OCI-LY1 (cell line): Measurements from ENCODE around the gene PLXNA1.

Experiments used
- H2AFZ ChIP-seq: fragments of 200-600 bp; sonication (generic), shearing (Covaris generic); 2 replicates; pipeline ENCODE4 v1.6.0; 2014; ENCODE audit warnings: antibody characterized with exemption, mild to moderate bottlenecking, low read length
- H3F3A ChIP-seq: fragments of 200-600 bp; sonication (generic), shearing (Covaris generic); 2 replicates; pipeline ENCODE4 v1.6.0; 2014; ENCODE audit warnings: mild to moderate bottlenecking, antibody characterized with exemption, low read length, moderate library complexity; ENCODE audit not compliant: insufficient read depth
- H3K27ac ChIP-seq: fragments of 200-600 bp; sonication (generic); 2 replicates; pipeline ENCODE4 v1.5.1; 2014; ENCODE audit warnings: low read length, mixed run types, mild to moderate bottlenecking, low read depth; ENCODE audit not compliant: poor library complexity, severe bottlenecking
- H3K27me3 ChIP-seq: fragments of 200-600 bp; sonication (generic); 2 replicates; pipeline ENCODE4 v1.6.0; 2014; ENCODE audit warnings: antibody characterized with exemption, mild to moderate bottlenecking, low read length, moderate library complexity; ENCODE audit not compliant: insufficient read depth
- H3K36me3 ChIP-seq: fragments of 200-600 bp; sonication (generic); 2 replicates; pipeline ENCODE4 v1.6.1; 2014; ENCODE audit warnings: mild to moderate bottlenecking, antibody characterized with exemption, low read length, moderate library complexity, mixed read lengths; ENCODE audit not compliant: insufficient read depth
- H3K4me1 ChIP-seq: fragments of 200-600 bp; sonication (generic); 2 replicates; pipeline ENCODE4 v1.5.1; 2014; ENCODE audit warnings: mild to moderate bottlenecking, low read length, moderate library complexity; ENCODE audit not compliant: insufficient read depth, severe bottlenecking
- H3K4me2 ChIP-seq: fragments of 200-600 bp; sonication (generic), shearing (Covaris generic); 2 replicates; pipeline ENCODE4 v1.6.1; 2014; ENCODE audit warnings: low read length
- H3K4me3 ChIP-seq: fragments of 200-600 bp; sonication (generic); 2 replicates; pipeline ENCODE4 v1.5.1; 2014; ENCODE audit warnings: low read length, low read depth, mild to moderate bottlenecking, mixed read lengths; ENCODE audit not compliant: poor library complexity, severe bottlenecking
- H3K79me2 ChIP-seq: fragments of 200-600 bp; shearing (Covaris generic); 2 replicates; pipeline ENCODE4 v1.6.1; 2016; ENCODE audit warnings: mixed run types, low read length, mixed read lengths; ENCODE audit not compliant: insufficient read depth
- H3K9ac ChIP-seq: fragments of 200-600 bp; sonication (generic), shearing (Covaris generic); 2 replicates; pipeline ENCODE4 v1.6.1; 2014; ENCODE audit warnings: mild to moderate bottlenecking, low read length, mixed read lengths
- H3K9me2 ChIP-seq: fragments of 200-600 bp; sonication (generic), shearing (Covaris generic); 2 replicates; pipeline ENCODE4 v1.6.1; 2014; ENCODE audit warnings: low read depth, mild to moderate bottlenecking, low read length, mixed read lengths
- H3K9me3 ChIP-seq: fragments of 200-600 bp; shearing (Covaris generic); 2 replicates; pipeline ENCODE4 v1.6.1; 2014; ENCODE audit warnings: low read length, mixed read lengths
- H4K20me1 ChIP-seq: fragments of 200-600 bp; sonication (generic), shearing (Covaris generic); 2 replicates; pipeline ENCODE4 v1.6.0; 2016; ENCODE audit warnings: mild to moderate bottlenecking, low read length; ENCODE audit not compliant: insufficient read depth
- EZH2 ChIP-seq: fragments of 200-600 bp; sonication (generic), shearing (Covaris generic); IDR thresholded peaks from 2 replicates; pipeline ENCODE4 v1.8.0; 2017; ENCODE audit warnings: borderline replicate concordance, mixed run types, mild to moderate bottlenecking, antibody characterized with exemption, low read length, moderate library complexity, mixed read lengths
- TF ChIP-seq, protein P1 (sequence below): fragments of 200-600 bp; sonication (generic), shearing (Covaris generic); IDR thresholded peaks from 2 replicates; pipeline ENCODE4 v1.5.1; 2017; ENCODE audit warnings: mild to moderate bottlenecking, antibody characterized with exemption, low read length, moderate library complexity, mixed read lengths

The PLXNA1 gene

DNA sequence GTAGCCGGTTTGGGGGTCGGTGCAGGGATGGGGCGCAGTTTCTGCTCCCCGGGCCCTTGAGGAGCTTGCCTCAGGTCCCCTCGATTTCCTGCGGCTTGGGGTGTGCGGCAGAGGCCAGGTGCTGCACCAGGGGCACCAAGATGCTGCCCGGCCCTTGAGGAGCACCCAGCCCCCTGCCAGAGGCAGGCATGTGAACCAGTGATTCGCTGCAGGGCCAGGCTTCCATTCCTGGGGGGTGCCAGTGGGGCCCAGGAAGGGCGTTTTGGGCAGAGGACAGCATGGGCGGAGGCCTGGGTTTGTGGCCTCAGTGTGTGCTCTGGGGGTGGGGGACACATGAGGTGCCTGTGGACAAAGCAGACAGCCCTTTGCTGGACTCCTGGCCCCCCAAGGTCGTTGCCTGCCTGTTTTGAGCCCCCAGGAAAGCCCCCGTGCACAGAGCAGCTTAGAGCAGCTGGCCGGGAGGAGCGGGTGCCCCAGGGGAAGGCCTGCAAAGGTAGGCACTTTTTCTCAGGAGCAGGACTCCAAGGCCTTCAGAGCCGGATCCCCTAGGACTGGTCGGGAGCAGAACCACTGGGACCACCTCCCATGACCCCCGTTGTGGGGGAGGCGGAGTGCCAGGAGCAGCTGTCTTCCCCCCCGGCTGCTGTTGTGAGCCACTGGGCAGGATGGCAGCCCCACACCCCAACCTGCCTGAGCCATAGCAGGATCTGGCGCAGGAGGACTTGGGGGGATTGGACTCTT is 1.6 kb downstream of the PLXNA1 start:
- H3K79me2 ChIP-seq: no peaks in the 10 kb centered on the region
- H2AFZ ChIP-seq: no peak overlapping the region
- no peaks in the 10 kb centered on the region for H3K9me3 ChIP-seq
- H3F3A ChIP-seq: no peaks in the 10 kb centered on the region
- no peaks in the 10 kb centered on the region for H3K9me2 ChIP-seq
- TF ChIP-seq EZH2: no peak
- TF ChIP-seq, protein P1, sequence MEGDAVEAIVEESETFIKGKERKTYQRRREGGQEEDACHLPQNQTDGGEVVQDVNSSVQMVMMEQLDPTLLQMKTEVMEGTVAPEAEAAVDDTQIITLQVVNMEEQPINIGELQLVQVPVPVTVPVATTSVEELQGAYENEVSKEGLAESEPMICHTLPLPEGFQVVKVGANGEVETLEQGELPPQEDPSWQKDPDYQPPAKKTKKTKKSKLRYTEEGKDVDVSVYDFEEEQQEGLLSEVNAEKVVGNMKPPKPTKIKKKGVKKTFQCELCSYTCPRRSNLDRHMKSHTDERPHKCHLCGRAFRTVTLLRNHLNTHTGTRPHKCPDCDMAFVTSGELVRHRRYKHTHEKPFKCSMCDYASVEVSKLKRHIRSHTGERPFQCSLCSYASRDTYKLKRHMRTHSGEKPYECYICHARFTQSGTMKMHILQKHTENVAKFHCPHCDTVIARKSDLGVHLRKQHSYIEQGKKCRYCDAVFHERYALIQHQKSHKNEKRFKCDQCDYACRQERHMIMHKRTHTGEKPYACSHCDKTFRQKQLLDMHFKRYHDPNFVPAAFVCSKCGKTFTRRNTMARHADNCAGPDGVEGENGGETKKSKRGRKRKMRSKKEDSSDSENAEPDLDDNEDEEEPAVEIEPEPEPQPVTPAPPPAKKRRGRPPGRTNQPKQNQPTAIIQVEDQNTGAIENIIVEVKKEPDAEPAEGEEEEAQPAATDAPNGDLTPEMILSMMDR: no peak
- H3K4me1 ChIP-seq: peaks cover 13% of the 10 kb centered on the region
- no peak overlapping the region for H3K9ac ChIP-seq
- no peak overlapping the region for H3K27ac ChIP-seq
- H3K4me3 ChIP-seq: peak overlapping the region; percentile 56
- no peaks in the 10 kb centered on the region for H4K20me1 ChIP-seq
- H3K27me3 ChIP-seq: no peaks in the 10 kb centered on the region; the same call in 1 of the 2 replicates
- H3K36me3 ChIP-seq: no peaks in the 10 kb centered on the region
- peak overlapping the region; percentile 59; the same call in 1 of the 2 replicates for H3K4me2 ChIP-seq

DNA sequence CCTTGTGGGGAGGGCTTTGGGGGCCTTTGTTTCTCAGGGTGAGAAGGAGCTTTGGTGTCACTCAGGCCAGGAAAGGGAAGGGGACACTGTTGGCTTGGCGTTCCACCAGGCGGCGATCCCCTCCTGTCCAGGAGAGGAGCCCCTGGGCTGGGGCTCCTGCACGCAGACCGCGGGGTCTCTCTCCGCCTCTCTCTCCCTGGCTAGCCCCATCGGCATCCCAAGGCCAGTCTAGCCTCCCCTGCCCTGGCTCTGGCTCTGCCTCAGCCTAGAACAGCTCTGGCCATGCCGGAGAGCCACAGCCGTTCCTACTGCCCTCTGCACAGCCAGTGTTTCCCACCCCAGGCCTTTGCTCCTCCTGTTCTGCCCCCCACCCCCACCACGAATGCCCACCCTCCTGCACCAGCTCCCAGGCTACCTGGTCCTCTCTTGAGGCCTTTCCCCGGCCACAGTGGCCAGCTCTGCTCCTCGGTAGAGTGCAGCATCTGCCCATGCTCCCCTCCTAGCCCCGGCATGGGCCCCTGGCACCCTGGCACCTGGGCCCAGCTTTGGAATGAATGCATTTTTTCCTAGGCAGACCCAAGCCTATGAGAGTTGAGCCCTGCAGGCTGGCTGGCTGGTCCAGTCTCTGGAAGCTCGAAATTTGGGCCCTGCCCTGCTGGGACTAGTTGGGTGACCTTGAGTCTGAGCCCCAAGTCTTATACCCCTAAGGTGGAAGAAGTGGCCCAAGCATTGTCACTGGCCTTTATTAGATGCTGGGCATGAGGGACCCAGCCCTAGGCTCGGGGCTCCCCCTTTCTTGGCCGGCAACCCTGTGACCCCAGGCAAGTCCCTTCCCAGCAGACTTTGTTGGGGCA is 2.4 kb downstream of the PLXNA1 start:
- H4K20me1 ChIP-seq: no peaks in the 10 kb centered on the region

GRCh38 chr3:126986001-126986400 is 3.1 kb downstream of the PLXNA1 start:
- no peak for TF ChIP-seq EZH2
- TF ChIP-seq, protein P1: no peak
- no peaks in the 10 kb centered on the region for H3K9me3 ChIP-seq
- no peak overlapping the region for H2AFZ ChIP-seq
- H3K4me1 ChIP-seq: peaks cover 13% of the 10 kb centered on the region
- H3F3A ChIP-seq: no peaks in the 10 kb centered on the region
- H3K27ac ChIP-seq: no peak overlapping the region
- H3K79me2 ChIP-seq: no peaks in the 10 kb centered on the region
- H3K4me2 ChIP-seq: no peak overlapping the region
- no peaks in the 10 kb centered on the region for H4K20me1 ChIP-seq
- H3K4me3 ChIP-seq: no peak overlapping the region
- H3K9me2 ChIP-seq: no peaks in the 10 kb centered on the region
- no peak overlapping the region for H3K9ac ChIP-seq
- H3K36me3 ChIP-seq: no peaks in the 10 kb centered on the region
- H3K27me3 ChIP-seq: no peaks in the 10 kb centered on the region; the same call in 1 of the 2 replicates

More for the DNA sequence above, 2.4 kb downstream of the PLXNA1 start:
- Histone ChIP-seq H3K4me1 (peaks cover 13% of the 10 kb centered on the region), H3K27me3 (no peaks in the 10 kb centered on the region; the same call in 1 of the 2 replicates), H3K9ac (no peak overlapping the region), H3F3A (no peaks in the 10 kb centered on the region), H3K79me2 (no peaks in the 10 kb centered on the region), H2AFZ (no peak overlapping the region), H3K9me2 (no peaks in the 10 kb centered on the region), H3K9me3 (no peaks in the 10 kb centered on the region), H3K27ac (no peak overlapping the region), H3K4me2 (no peak overlapping the region), H3K4me3 (no peak overlapping the region), H3K36me3 (no peaks in the 10 kb centered on the region)
- TF ChIP-seq EZH2: no peak
- TF ChIP-seq, protein P1: no peak
